LNCAP (cell line): ENCODE data around the gene CCND1.

Experiments
- TF ChIP-seq, protein P1 (sequence below): fragments of 450-650 bp; IDR thresholded peaks from 2 replicates; pipeline ENCODE4 v1.5.1; 2017; ENCODE audit warnings: mild to moderate bottlenecking

CCND1 gene

DNA sequence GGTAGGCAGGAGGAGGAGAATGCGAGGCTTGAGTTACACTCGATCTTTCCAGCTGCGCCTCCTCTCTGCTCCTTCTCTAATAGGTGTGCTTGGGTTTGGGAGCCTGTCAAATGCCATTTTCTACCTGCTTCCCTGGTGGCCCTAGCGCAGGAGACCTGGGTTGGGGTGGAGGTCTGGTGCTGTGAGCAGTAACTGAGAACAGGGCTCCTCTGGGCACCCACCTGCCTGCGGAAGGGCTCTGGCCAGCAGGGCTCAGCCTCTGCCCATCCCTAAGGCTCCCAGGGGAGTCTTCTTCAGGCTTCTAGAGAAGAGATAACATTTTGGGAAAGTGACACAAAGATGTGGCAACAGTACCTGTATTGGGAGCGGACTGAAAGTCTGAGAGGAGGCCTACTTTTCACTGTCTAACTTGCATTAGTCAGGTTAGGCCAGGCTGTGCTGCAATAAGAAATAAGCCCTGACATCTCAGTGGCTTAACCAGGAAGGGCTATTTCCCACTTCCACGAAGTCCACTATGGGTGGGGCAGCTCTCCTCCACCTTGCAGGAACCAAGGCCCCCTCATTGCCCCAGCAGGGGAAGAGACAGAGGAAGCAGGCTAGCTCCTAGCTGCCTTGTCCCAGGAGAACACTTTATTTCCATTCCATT lies 41.8 kb downstream of the CCND1 start:
- TF ChIP-seq, protein P1, sequence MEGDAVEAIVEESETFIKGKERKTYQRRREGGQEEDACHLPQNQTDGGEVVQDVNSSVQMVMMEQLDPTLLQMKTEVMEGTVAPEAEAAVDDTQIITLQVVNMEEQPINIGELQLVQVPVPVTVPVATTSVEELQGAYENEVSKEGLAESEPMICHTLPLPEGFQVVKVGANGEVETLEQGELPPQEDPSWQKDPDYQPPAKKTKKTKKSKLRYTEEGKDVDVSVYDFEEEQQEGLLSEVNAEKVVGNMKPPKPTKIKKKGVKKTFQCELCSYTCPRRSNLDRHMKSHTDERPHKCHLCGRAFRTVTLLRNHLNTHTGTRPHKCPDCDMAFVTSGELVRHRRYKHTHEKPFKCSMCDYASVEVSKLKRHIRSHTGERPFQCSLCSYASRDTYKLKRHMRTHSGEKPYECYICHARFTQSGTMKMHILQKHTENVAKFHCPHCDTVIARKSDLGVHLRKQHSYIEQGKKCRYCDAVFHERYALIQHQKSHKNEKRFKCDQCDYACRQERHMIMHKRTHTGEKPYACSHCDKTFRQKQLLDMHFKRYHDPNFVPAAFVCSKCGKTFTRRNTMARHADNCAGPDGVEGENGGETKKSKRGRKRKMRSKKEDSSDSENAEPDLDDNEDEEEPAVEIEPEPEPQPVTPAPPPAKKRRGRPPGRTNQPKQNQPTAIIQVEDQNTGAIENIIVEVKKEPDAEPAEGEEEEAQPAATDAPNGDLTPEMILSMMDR, result no peak

DNA sequence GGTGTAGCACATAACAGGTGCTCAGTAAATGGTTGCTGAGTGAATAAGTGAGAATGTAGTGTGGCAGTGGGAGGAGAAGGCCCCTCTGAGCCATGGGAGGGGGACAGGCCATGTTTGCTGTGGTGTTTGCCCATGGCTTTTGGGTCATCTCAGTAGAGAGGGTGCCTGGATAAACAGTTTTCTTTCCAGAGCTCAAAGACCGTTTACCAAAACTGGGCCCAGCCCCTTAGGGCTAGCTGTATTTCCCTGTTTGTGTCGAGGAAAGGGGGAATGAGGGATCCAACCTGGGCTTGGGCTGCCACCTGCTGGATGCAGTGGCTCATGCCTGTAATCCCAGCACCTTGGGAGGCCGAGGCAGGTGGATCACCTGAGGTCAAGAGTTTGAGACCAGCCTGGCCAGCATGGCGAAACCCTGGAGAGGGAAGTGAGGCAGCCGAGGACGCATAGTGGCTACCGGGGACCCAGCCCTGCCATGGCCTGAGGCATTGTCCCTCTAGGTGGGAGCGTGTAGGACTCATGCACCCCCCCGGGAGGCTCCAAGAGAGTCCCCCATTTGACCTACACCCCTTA lies 42.9 kb downstream of the CCND1 start:
- TF ChIP-seq, protein P1, result peak; percentile 66

DNA sequence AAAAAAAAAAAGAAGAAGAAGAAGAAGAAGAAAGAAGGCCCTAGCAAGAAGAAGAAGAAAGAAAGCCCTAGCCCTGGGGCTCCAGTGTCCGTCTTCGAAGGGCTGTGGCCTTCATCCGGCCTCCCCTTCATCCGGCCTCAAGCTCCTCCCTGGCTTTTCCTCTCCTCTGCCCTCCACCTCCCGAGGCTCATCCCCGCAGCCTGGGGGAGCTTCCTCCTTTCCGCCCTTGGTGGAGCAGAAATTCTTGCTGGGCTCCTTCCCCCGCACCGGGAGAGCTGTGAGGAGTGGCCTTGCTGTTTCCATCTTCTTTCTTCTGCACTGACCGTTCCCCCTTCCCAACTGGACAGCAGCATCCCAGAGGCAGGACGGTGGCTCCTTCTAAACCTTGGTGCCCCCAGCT lies 43.7 kb downstream of the CCND1 start:
- TF ChIP-seq, protein P1, result no peak

DNA sequence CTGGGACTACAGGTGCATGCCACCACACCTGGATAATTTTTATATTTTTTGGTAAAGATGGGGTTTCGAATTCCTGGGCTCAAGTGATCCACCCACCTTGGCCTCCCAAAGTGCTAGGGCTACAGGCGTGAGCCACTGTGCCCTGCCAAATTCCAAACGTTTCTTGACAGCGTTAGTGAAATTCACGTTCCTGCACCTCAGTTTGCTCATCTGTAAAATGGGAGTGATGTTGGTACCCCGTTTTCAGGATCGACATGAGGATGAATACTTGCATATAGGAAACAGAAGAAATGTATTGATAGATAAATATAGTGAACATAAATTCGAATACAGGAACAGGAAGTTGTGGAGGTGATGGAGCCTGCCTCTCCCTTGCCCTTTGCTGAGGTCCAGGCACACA lies 44.4 kb downstream of the CCND1 start:
- TF ChIP-seq, protein P1, result no peak

DNA sequence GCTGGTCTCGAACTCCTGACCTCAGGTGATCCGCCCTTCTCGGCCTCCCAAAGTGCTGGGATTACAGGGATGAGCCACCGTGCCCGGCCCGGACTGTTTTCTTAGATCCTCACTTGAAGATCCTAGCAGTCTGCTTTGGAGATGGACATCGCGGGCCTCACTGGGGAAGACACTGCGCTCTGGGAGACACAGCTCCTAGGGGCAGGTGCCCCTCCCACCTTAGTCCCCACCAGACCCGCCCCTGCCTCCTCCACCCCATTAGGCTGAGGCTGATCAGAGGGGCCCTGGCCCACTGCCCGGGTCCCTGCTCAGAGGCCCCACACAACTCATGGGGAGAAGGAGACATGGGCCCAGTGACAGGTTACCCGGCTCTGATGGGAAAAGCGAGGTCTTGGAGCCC lies 45.5 kb downstream of the CCND1 start:
- TF ChIP-seq, protein P1, result no peak

DNA sequence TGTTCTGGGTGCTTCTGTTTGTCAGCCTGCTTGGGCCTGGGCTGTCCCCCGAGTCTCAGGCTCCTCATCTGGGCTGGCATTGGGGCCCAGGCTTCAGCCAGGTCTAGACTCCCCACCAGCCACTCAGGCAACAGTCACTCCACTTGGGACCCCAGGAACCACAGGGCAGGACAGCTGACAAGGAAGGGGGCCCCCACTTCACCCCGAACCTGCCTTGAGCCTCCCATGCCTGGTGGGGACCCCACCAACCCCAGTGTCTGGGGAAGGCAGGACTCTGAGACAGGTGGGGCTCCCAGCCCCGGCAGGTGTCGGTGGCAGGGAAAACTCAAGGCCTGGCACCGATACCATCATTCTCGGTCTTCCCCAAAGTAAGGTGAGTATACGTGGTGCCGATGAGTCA lies 45.9 kb downstream of the CCND1 start:
- TF ChIP-seq, protein P1, result no peak

DNA sequence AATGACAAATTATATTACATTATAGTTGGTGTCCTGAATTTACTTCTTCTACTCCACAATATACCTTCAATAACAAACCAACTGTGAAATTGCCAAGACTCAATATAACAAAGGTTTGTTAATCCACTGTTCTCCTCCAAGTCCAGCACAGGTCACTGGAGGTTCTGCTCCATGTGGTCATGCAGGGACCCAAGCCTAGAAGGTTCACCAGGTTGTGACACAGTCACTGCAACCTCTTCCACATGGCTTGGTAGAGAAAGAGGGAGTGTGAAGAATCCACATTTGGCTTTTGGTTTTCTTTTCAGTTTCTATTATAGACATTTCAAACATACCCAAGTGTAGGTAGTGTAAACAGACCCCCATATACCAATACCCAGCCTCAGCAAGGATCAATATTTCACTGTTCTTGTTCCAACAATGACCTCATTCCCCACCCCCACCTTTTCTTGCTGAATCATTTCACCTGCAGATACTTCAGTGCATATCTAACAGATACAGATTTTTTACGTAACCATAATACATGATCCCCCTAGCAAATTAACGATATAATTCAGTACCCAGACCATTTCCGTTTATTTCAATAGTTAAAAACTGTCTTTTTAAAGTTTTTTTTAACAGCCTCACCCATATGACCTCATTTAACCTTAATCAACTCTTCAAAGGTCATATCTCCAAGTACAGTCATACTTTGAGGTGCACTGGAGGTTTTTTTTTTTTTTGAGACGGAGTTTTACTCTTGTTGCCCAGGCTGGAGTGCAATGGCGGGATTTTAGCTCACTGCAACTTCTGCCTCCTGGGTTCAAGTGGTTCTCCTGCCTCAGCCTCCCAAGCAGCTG lies 48.7 kb downstream of the CCND1 start:
- TF ChIP-seq, protein P1, result no peak
